Lower lobe of right lung (tissue), 2 donors: ENCODE measurements around the gene RIT2. TPM values are rescaled to one million over a fixed set of nuclear protein-coding genes. Genes with fewer than 3 reads are reported as not detected.

Source experiments
- ATAC-seq, 2 donors: fragments of 200-7000 bp; cut with Tn5 transposase; one replicate each; pipeline ENCODE4 v1.9.1; 2020 to 2022; ENCODE audit warnings: mild to moderate bottlenecking in 2 of 2, moderate library complexity in 2 of 2
- DNase-seq: peaks from one replicate; pipeline ENCODE4 v3.0.0-alpha.2; 2020
- H3K27ac ChIP-seq: fragments of 200-600 bp; one replicate; pipeline ENCODE4 v1.8.0; 2022
- H3K27me3 ChIP-seq: fragments of 200-600 bp; one replicate; pipeline ENCODE4 v1.8.0; 2022; ENCODE audit warnings: low read depth
- H3K36me3 ChIP-seq: fragments of 200-600 bp; one replicate; pipeline ENCODE4 v1.8.0; 2022; ENCODE audit warnings: mild to moderate bottlenecking
- H3K4me1 ChIP-seq: fragments of 200-600 bp; one replicate; pipeline ENCODE4 v1.8.0; 2022
- H3K4me3 ChIP-seq: fragments of 200-600 bp; one replicate; pipeline ENCODE4 v1.8.0; 2022; ENCODE audit warnings: mild to moderate bottlenecking
- H3K9me3 ChIP-seq: fragments of 200-600 bp; one replicate; pipeline ENCODE4 v1.8.0; 2022
- CTCF ChIP-seq: fragments of 200-600 bp; IDR thresholded peaks from one replicate; pipeline ENCODE4 v1.8.0; 2022; ENCODE audit warnings: antibody characterized with exemption, mild to moderate bottlenecking
- intact Hi-C: fragments of 100-400 bp; cut with DNase I; formaldehyde crosslinking; loops from one replicate; pipeline ENCODE4 v1.11.0; 2022
- total RNA-seq: library from RNA; stranded (reverse); fragmentation: NEBNext Ultra II Directional; extraction: Animal tissue kit (Norgen Biotek cat#: 25700); gene quantifications from one replicate; pipeline ENCODE4 v1.2.1, GENCODE V29; 2021
- donor health status: DM: no; HTN: yes; CAD: no; lungs with severe emphysema.

Gene RIT2
- total RNA-seq, 1 donor from 2014 or later: not detected

DNA sequence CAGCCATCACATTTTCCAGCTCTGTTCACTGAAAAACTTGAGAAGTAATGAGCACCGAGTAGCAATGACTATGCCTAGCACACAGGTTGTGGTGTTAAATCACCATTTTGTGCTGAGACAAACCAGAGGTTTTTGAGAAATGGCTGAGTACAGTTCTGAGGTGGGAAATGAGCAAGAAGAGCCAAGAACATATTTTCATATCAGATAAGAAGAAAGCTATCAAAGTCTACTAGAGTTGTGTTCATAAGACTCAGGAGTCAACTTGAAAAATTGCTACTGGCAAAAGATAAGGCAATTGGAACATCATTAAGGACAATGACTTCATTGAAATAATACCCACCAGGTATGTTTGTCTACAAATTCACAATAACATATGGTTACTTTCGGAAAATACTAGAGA lies 108.1 kb downstream of the RIT2 start:
- H3K36me3 ChIP-seq: no peaks in the 10 kb centered on the region
- no peaks in the 10 kb centered on the region for H3K27me3 ChIP-seq
- no peaks in the 10 kb centered on the region for H3K4me1 ChIP-seq
- H3K9me3 ChIP-seq: no peaks in the 10 kb centered on the region
- intact Hi-C loops: no loop called here
- no peak for ATAC-seq
- H3K4me3 ChIP-seq: no peak overlapping the region
- TF ChIP-seq CTCF: no peak
- H3K27ac ChIP-seq: no peak overlapping the region
- DNase-seq: no peak

DNA sequence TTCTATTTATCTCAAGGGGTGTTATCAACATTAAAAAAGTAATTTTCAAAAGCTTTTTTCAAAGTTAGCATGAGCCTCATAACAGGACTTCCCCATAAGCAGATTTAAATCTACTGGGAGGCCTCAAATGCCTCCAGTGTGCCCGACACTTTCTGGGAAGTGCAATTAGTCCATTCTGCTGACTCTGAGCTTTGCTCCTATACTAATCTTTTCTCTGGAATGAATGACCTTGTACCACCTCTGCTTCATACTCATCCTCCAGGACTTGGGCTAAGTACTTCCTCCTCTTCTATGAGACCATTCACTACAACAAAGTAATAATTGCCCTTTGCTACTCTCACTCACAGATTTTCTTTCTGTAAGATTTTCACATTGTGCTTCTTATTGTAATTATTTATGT lies 111.1 kb downstream of the RIT2 start:
- DNase-seq: no peak

DNA sequence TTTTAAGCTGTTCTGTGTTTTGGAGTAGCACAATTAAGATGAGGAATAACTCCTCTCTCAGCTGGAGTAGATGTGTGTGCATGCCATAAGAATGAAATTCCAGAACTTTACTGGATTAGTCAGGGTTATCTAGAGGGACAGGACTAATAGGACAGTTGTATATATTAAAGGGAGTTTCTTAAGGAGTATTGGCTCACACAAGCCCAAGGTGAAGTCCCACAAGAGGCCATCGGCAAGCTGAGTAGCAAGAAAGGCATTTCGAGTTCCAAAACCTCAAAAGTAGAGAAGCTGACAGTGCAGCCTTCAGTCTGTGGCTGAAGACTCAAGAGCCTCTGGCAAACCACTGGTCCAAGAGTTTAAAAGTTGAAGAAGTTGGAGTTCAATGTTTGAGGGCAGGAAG lies 113.7 kb downstream of the RIT2 start:
- ATAC-seq (no peak), DNase-seq (no peak)
- no peaks in the 10 kb centered on the region for H3K36me3 ChIP-seq
- H3K27ac ChIP-seq: no peak overlapping the region
- no peaks in the 10 kb centered on the region for H3K9me3 ChIP-seq
- no peak overlapping the region for H3K4me3 ChIP-seq
- no peaks in the 10 kb centered on the region for H3K4me1 ChIP-seq
- TF ChIP-seq CTCF: no peak
- H3K27me3 ChIP-seq: no peaks in the 10 kb centered on the region
- intact Hi-C loops: no loop called here

More for the DNA sequence above, 111.1 kb downstream of the RIT2 start:
- ATAC-seq: no peak
- Histone ChIP-seq H3K27me3 (no peaks in the 10 kb centered on the region), H3K27ac (no peak overlapping the region), H3K36me3 (no peaks in the 10 kb centered on the region), H3K4me1 (no peaks in the 10 kb centered on the region), H3K4me3 (no peak overlapping the region), H3K9me3 (no peaks in the 10 kb centered on the region)
- intact Hi-C loops: no loop called here
- TF ChIP-seq CTCF: no peak

DNA sequence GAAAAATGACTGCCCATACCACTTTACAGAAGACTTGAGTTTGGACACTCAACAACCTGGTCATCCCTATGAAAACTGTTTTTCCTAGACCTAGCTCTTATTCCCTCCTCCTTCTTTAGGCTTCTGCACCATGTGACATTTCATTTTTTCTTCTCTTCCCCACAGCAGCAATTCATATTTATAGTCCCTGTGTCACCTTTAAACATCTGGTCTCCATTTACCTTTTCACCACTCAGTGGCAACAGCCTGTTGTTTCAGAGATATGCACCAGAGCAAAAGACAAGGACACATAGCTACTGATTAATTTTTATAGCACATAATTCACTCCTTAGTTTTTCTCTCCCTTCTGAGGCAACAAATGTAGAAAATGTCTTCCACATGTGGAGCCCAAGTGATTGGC lies 118.7 kb downstream of the RIT2 start:
- ATAC-seq: no peak
- Histone ChIP-seq H3K36me3 (no peaks in the 10 kb centered on the region), H3K4me3 (no peak overlapping the region), H3K27me3 (no peaks in the 10 kb centered on the region), H3K4me1 (no peaks in the 10 kb centered on the region), H3K27ac (no peak overlapping the region), H3K9me3 (no peaks in the 10 kb centered on the region)
- no peak for TF ChIP-seq CTCF
- intact Hi-C loops: no loop called here
- no peak for DNase-seq

GRCh38 chr18:42980426-42980825 lies 135.1 kb downstream of the RIT2 start:
- H3K4me3 ChIP-seq: no peak overlapping the region
- intact Hi-C loops: no loop called here
- H3K27me3 ChIP-seq: no peaks in the 10 kb centered on the region
- H3K9me3 ChIP-seq: no peaks in the 10 kb centered on the region
- H3K4me1 ChIP-seq: no peaks in the 10 kb centered on the region
- no peak for TF ChIP-seq CTCF
- no peaks in the 10 kb centered on the region for H3K36me3 ChIP-seq
- no peak for ATAC-seq
- DNase-seq: no peak
- H3K27ac ChIP-seq: no peak overlapping the region

GRCh38 chr18:42977982-42978637 lies 137.4 kb downstream of the RIT2 start:
- no peak for TF ChIP-seq CTCF
- H3K9me3 ChIP-seq: no peaks in the 10 kb centered on the region
- H3K27ac ChIP-seq: no peak overlapping the region
- intact Hi-C loops: no loop called here
- ATAC-seq (no peak), DNase-seq (no peak)
- H3K36me3 ChIP-seq: no peaks in the 10 kb centered on the region
- H3K4me3 ChIP-seq: no peak overlapping the region
- no peaks in the 10 kb centered on the region for H3K27me3 ChIP-seq
- H3K4me1 ChIP-seq: no peaks in the 10 kb centered on the region
